H9 (cell line): ENCODE results near the gene C13orf46. TPM values are rescaled to one million over a fixed set of nuclear protein-coding genes. Genes with fewer than 3 reads are reported as not detected.
"Not testable (repeated sequence)": the region's sequence is repeated elsewhere in the genome, so short reads cannot be mapped to it uniquely, and the experiment has no call there.

Source experiments
- DNase-seq: peaks from one replicate; pipeline ENCODE4 v3.0.0-alpha.2; 2017
- H2AFZ ChIP-seq: one replicate; pipeline ENCODE4 v1.6.1; 2013; ENCODE audit warnings: mild to moderate bottlenecking, low read length, control low read depth, moderate library complexity
- H2AK5ac ChIP-seq: 2 replicates; pipeline ENCODE4 v1.6.1; 2013; ENCODE audit warnings: low read length, control low read depth, mixed read lengths; ENCODE audit not compliant: insufficient read length
- H2BK120ac ChIP-seq: one replicate; pipeline ENCODE4 v1.6.1; 2013; ENCODE audit warnings: low read depth, mild to moderate bottlenecking, low read length, control low read depth, inconsistent platforms; ENCODE audit not compliant: poor library complexity, severe bottlenecking
- H2BK12ac ChIP-seq: 2 replicates; pipeline ENCODE4 v1.6.1; 2013; ENCODE audit warnings: low read length, control low read depth, mixed read lengths, low read depth; ENCODE audit not compliant: insufficient read length
- H2BK15ac ChIP-seq: 2 replicates; pipeline ENCODE4 v1.6.1; 2013; ENCODE audit warnings: low read depth, low read length, control low read depth
- H2BK20ac ChIP-seq: one replicate; pipeline ENCODE4 v1.6.1; 2013; ENCODE audit warnings: low read depth, mild to moderate bottlenecking, low read length, control low read depth, inconsistent platforms; ENCODE audit not compliant: poor library complexity, severe bottlenecking
- H2BK5ac ChIP-seq: 2 replicates; pipeline ENCODE4 v1.6.1; 2013; ENCODE audit warnings: low read length, control low read depth, mixed read lengths; ENCODE audit not compliant: insufficient read length
- H3K14ac ChIP-seq: 2 replicates; pipeline ENCODE4 v1.6.1; 2013; ENCODE audit warnings: low read length, control low read depth; ENCODE audit not compliant: insufficient read depth
- H3K18ac ChIP-seq: 2 replicates; pipeline ENCODE4 v1.6.1; 2013; ENCODE audit warnings: low read depth, mild to moderate bottlenecking, mixed read lengths, low read length, control low read depth; ENCODE audit not compliant: insufficient read length
- H3K23ac ChIP-seq: 2 replicates; pipeline ENCODE4 v1.6.1; 2013; ENCODE audit warnings: low read length, control low read depth, mixed read lengths, low read depth; ENCODE audit not compliant: insufficient read length
- H3K23me2 ChIP-seq: 2 replicates; pipeline ENCODE4 v1.6.1; 2013; ENCODE audit warnings: low read depth, mild to moderate bottlenecking, mixed read lengths, low read length, control low read depth; ENCODE audit not compliant: insufficient read length, poor library complexity, severe bottlenecking
- H3K27ac ChIP-seq: 2 replicates; pipeline ENCODE4 v1.5.1; 2013; ENCODE audit warnings: low read length, control low read depth, mixed read lengths, low read depth; ENCODE audit not compliant: insufficient read length
- H3K27me3 ChIP-seq: 2 replicates; pipeline ENCODE4 v1.6.1; 2013; ENCODE audit warnings: low read length, control low read depth, inconsistent platforms; ENCODE audit not compliant: insufficient read depth
- H3K4ac ChIP-seq: 2 replicates; pipeline ENCODE4 v1.6.1; 2013; ENCODE audit warnings: low read depth, mild to moderate bottlenecking, control low read depth, inconsistent platforms, low read length, moderate library complexity
- H3K4me1 ChIP-seq: 2 replicates; pipeline ENCODE4 v1.6.1; 2013; ENCODE audit warnings: low read length, control low read depth, inconsistent platforms; ENCODE audit not compliant: insufficient read depth
- H3K4me2 ChIP-seq: 2 replicates; pipeline ENCODE4 v1.6.1; 2013; ENCODE audit warnings: low read length, control low read depth, mixed read lengths; ENCODE audit not compliant: insufficient read length, insufficient read depth
- H3K56ac ChIP-seq: 2 replicates; pipeline ENCODE4 v1.6.1; 2013; ENCODE audit warnings: low read depth, mild to moderate bottlenecking, mixed read lengths, low read length, control low read depth; ENCODE audit not compliant: insufficient read length
- H3K79me1 ChIP-seq: 2 replicates; pipeline ENCODE4 v1.6.1; 2013; ENCODE audit warnings: low read depth, mild to moderate bottlenecking, moderate library complexity, low read length, control low read depth, inconsistent platforms; ENCODE audit not compliant: insufficient read depth, poor library complexity, severe bottlenecking
- H3K79me2 ChIP-seq: 2 replicates; pipeline ENCODE4 v1.6.1; 2013; ENCODE audit warnings: low read length, control low read depth, inconsistent platforms; ENCODE audit not compliant: insufficient read depth
- H3K9ac ChIP-seq: 2 replicates; pipeline ENCODE4 v1.6.1; 2013; ENCODE audit warnings: low read length, control low read depth, mixed read lengths; ENCODE audit not compliant: insufficient read length; ENCODE audit errors: extremely low read depth
- H3K9me3 ChIP-seq: one replicate; pipeline ENCODE4 v1.6.1; 2013; ENCODE audit warnings: low read depth, low read length, inconsistent platforms; ENCODE audit not compliant: control insufficient read depth
- H3T11ph ChIP-seq: one replicate; pipeline ENCODE4 v1.6.1; 2013; ENCODE audit warnings: mild to moderate bottlenecking, low read length, control low read depth, inconsistent platforms
- H4K20me1 ChIP-seq: one replicate; pipeline ENCODE4 v1.6.1; 2013; ENCODE audit not compliant: control insufficient read depth, insufficient read length, insufficient read depth
- H4K5ac ChIP-seq: 2 replicates; pipeline ENCODE4 v1.6.1; 2013; ENCODE audit warnings: low read depth, mild to moderate bottlenecking, mixed read lengths, low read length, control low read depth; ENCODE audit not compliant: insufficient read length
- H4K8ac ChIP-seq: replicated peaks from 2 replicates; pipeline ENCODE4 v1.6.1; 2013; ENCODE audit warnings: low read length, control low read depth, mixed read lengths, low read depth; ENCODE audit not compliant: insufficient read length
- H4K91ac ChIP-seq: 2 replicates; pipeline ENCODE4 v1.6.1; 2013; ENCODE audit warnings: low read depth, mild to moderate bottlenecking, moderate library complexity, mixed read lengths, low read length, control low read depth; ENCODE audit not compliant: insufficient read length
- H3K27ac Mint-ChIP-seq, 3 experiments: 2 replicates in 2 of 3; 3 replicates in 1 of 3; pipeline ENCODE4 v1.8.0; 2020 to 2021; ENCODE audit warnings: mixed read lengths in 3 of 3, mild to moderate bottlenecking in 1 of 3, moderate library complexity in 1 of 3
- H3K27me3 Mint-ChIP-seq: 2 replicates; pipeline ENCODE4 v1.8.0; 2021; ENCODE audit warnings: low read depth, mild to moderate bottlenecking, moderate library complexity, mixed read lengths
- H3K36me3 Mint-ChIP-seq, 3 experiments: 2 replicates in 2 of 3; 3 replicates in 1 of 3; pipeline ENCODE4 v1.8.0; 2020 to 2021; ENCODE audit warnings: low read depth in 3 of 3, mixed read lengths in 3 of 3; ENCODE audit not compliant: insufficient read depth in 1 of 3
- H3K4me1 Mint-ChIP-seq, 2 experiments: 2 replicates each; pipeline ENCODE4 v1.8.0; 2020; ENCODE audit warnings: mixed read lengths in 2 of 2
- H3K4me3 Mint-ChIP-seq, 2 experiments: 2 replicates in 1 of 2; 3 replicates in 1 of 2; pipeline ENCODE4 v1.8.0; 2020 to 2021; ENCODE audit warnings: mild to moderate bottlenecking in 2 of 2, mixed read lengths in 2 of 2, moderate library complexity in 1 of 2
- H3K9me3 Mint-ChIP-seq, 2 experiments: 2 replicates in 1 of 2; 3 replicates in 1 of 2; pipeline ENCODE4 v1.8.0; 2020; ENCODE audit warnings: mild to moderate bottlenecking in 2 of 2, mixed read lengths in 2 of 2, moderate library complexity in 1 of 2
- WGBS: extraction: QIAGEN DNeasy Blood & Tissue Kit; methylation state at CpG from one replicate; pipeline ENCODE4 v1.1.7; 2013; ENCODE audit warnings: missing lambda C conversion rate, low lambda C conversion rate, mixed read lengths; ENCODE audit not compliant: insufficient read length; ENCODE audit errors: extremely low coverage; 5-methylcytosine and 5-hydroxymethylcytosine counted together
- total RNA-seq: library from RNA; stranded (reverse); gene quantifications from 2 replicates; pipeline ENCODE4 v1.2.1, GENCODE V29; 2021
- TF ChIP-seq, protein P1 (sequence below): fragments of 200-600 bp; sonication (generic); conservative IDR thresholded peaks from 3 replicates; pipeline ENCODE4 v1.8.0; 2021; ENCODE audit warnings: antibody characterized with exemption, mild to moderate bottlenecking

C13orf46 gene
- total RNA-seq, 1 experiment from 2014 or later, result 0.55 TPM

DNA sequence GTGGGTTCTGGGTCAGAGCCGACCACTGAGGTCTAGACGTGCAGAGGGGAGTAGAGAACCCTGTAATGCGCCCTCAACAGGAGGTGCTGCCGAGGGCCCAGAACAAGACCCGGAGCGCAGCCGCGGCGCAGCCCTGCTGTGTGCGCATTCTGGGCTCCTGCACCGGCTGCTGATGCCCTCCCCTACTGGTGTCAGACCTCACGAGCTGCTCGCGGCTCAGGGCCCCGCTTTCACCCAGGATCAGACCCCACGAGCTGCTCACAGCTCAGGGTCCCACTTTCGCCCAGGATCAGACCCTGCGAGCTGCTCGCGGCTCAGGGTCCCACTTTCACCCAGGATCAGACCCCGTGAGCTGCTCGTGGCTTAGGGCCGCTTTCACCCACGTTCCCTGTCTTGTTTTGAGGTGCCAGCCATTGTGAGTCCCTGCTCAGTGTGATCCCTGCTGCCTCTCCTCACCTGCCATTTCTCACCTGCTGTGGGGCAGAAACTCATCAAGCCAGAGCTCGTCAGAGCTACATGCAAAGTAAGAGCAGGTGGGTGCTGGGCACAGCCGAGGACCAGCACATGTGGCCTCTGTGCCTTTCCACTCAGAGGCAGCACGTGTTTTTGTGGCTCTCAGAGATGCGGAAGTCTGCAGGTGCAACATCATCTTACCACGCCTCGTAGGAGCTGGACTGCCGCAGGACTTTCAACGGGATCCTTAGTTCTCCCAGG, 47.0 kb upstream of the C13orf46 start:
- Histone ChIP-seq H2AFZ (no peak overlapping the region), H2BK15ac (no peak overlapping the region), H3K79me1 (no peaks in the 10 kb centered on the region), H2BK20ac (no peak overlapping the region), H3K23me2 (no peaks in the 10 kb centered on the region), H3K4ac (no peak overlapping the region), H3K4me2 (no peak overlapping the region), H3K14ac (no peak overlapping the region), H3K18ac (no peak overlapping the region), H3K4me1 (no peaks in the 10 kb centered on the region; the same call in 1 of the 2 replicates), H4K5ac (no peak overlapping the region), H2BK12ac (no peak overlapping the region), H4K8ac (no peak overlapping the region), H3K56ac (no peak overlapping the region), H3K9me3 (no peaks in the 10 kb centered on the region), H3T11ph (no peak overlapping the region), H3K27ac (no peak overlapping the region), H4K20me1 (no peaks in the 10 kb centered on the region), H3K9ac (no peak overlapping the region), H3K27me3 (no peaks in the 10 kb centered on the region), H3K79me2 (no peaks in the 10 kb centered on the region), H4K91ac (no peak overlapping the region), H2BK5ac (no peak overlapping the region), H3K23ac (no peak overlapping the region), H2BK120ac (no peak overlapping the region), H2AK5ac (no peak overlapping the region)
- Mint-ChIP-seq H3K4me1 (peaks cover 3 to 30% of the 10 kb centered on the region in 2 experiments; a peak in 3 of 4 replicates), H3K9me3 (no peaks in the 10 kb centered on the region), H3K27ac (peak overlapping the region; percentile 64 to 81 (median 72); a peak in 6 of 7 replicates), H3K27me3 (no peaks in the 10 kb centered on the region), H3K36me3 (peaks cover 0 to 11% (median 5%) of the 10 kb centered on the region in 3 experiments; a peak in 5 of 7 replicates), H3K4me3 (no peak overlapping the region)
- no peak for DNase-seq
- WGBS, result no CpG with 5 or more reads among the region's 32 CpGs
- TF ChIP-seq, protein P1, sequence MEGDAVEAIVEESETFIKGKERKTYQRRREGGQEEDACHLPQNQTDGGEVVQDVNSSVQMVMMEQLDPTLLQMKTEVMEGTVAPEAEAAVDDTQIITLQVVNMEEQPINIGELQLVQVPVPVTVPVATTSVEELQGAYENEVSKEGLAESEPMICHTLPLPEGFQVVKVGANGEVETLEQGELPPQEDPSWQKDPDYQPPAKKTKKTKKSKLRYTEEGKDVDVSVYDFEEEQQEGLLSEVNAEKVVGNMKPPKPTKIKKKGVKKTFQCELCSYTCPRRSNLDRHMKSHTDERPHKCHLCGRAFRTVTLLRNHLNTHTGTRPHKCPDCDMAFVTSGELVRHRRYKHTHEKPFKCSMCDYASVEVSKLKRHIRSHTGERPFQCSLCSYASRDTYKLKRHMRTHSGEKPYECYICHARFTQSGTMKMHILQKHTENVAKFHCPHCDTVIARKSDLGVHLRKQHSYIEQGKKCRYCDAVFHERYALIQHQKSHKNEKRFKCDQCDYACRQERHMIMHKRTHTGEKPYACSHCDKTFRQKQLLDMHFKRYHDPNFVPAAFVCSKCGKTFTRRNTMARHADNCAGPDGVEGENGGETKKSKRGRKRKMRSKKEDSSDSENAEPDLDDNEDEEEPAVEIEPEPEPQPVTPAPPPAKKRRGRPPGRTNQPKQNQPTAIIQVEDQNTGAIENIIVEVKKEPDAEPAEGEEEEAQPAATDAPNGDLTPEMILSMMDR, result no peak

DNA sequence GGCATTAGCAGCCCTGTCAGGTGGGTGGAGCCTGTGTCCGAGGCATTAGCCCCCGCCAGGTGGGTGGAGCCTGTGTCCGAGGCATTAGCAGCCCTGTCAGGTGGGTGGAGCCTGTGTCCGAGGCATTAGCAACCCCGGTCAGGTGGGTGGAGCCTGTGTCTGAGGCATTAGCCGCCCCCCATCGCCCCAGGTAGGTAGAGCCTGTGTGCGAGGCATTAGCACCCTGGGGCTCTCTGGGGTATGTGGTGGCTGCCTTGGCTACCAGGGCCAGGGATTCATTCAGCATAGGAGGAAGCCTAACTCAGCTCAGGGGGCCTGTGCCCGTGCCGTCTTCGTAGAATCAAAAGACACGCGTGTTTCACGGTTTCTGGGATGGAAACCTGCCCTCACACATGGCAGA, 46.3 kb upstream of the C13orf46 start:
- WGBS, result no CpG with 5 or more reads among the region's 14 CpGs
- H2BK15ac ChIP-seq, H3K27me3 Mint-ChIP-seq: not testable (repeated sequence)

More for the DNA sequence above, 46.3 kb upstream of the C13orf46 start:
- not testable (repeated sequence) for H3K9ac ChIP-seq, H3K14ac ChIP-seq, DNase-seq, H2BK12ac ChIP-seq, H4K8ac ChIP-seq, H3K79me1 ChIP-seq, H3K9me3 Mint-ChIP-seq, H4K5ac ChIP-seq, H3K4me2 ChIP-seq, H4K20me1 ChIP-seq, H2BK5ac ChIP-seq, H2BK120ac ChIP-seq, H3K23me2 ChIP-seq, H3K27me3 ChIP-seq, H2AK5ac ChIP-seq, H3T11ph ChIP-seq, H2BK20ac ChIP-seq, H3K4me3 Mint-ChIP-seq, H3K79me2 ChIP-seq, H3K9me3 ChIP-seq, H3K18ac ChIP-seq, H3K56ac ChIP-seq, H4K91ac ChIP-seq, H2AFZ ChIP-seq, H3K27ac ChIP-seq, H3K4me1 ChIP-seq, H3K4ac ChIP-seq, H3K23ac ChIP-seq
- H3K4me1 Mint-ChIP-seq, result peaks cover 3 to 23% of the 10 kb centered on the region in 2 experiments; a peak in 3 of 4 replicates
- peak overlapping the region; percentile 40 to 64 (median 46); a peak in 3 of 7 replicates for H3K27ac Mint-ChIP-seq
- H3K36me3 Mint-ChIP-seq, result peaks cover 0 to 11% (median 5%) of the 10 kb centered on the region in 3 experiments; a peak in 5 of 7 replicates
